ENCODE results near the gene SERPINA12.

GRCh38 chr14:94555991-94556390 is 46.7 kb upstream of the SERPINA12 start:
- TF ChIP-seq CTCF (IDR thresholded peaks at IDR 0.05) (no peak), POLR2A (IDR thresholded peaks at IDR 0.05) (no peak)

All from right lobe of liver (tissue), 4 donors.